Measurements from ENCODE around the gene NLGN1.

The NLGN1 gene

GRCh38 chr3:174294616-174295015 lies 897.1 kb downstream of the NLGN1 start:
- no peak overlapping the region for H3K4me3 ChIP-seq (ENCODE audit: low read depth, low read length)
- no peak for TF ChIP-seq CTCF (IDR thresholded peaks at IDR 0.05; ENCODE audit: borderline replicate concordance, insufficient read depth, low read depth, low read length)

- H3K4me3 ChIP-seq (ENCODE audit: low read depth, low read length): no peak overlapping the region
- no peak for TF ChIP-seq CTCF (IDR thresholded peaks at IDR 0.05; ENCODE audit: borderline replicate concordance, insufficient read depth, low read depth, low read length)
Observed at GRCh38 chr3:174295306-174296092, 898.0 kb downstream of the NLGN1 start.

DNA sequence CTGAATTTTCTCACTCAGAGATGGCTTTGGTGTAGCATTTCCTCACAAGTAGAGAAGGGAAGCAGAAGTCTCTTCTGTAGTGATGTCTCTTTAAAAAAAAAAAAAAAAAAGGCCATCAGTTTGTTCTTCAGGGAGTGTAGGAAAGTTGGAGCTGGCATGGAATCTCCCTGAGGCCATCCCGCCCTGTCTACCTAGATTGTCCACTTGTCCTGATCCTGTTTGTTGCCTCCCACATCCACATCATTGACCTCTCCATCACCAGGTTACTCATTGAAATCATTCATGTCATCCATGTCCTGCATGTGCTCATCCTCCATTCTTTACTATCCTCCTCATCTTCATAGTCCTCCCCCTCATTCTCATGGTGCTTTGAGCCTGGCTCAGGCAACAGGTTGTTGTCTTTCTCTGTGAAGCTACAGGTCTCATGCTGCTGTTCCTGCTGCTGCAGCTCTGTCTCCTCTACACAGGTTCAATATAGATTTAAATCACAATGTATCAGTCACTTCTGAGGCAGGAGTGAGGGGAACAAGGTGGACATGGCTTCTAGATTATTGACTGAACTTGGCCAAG lies 905.3 kb downstream of the NLGN1 start:
- H3K4me3 ChIP-seq (ENCODE audit: low read depth, low read length): no peak overlapping the region
- TF ChIP-seq CTCF (IDR thresholded peaks at IDR 0.05; ENCODE audit: borderline replicate concordance, insufficient read depth, low read depth, low read length): no peak

GRCh38 chr3:174303907-174304560 lies 906.5 kb downstream of the NLGN1 start:
- no peak overlapping the region for H3K4me3 ChIP-seq (ENCODE audit: low read depth, low read length)
- TF ChIP-seq CTCF (IDR thresholded peaks at IDR 0.05; ENCODE audit: borderline replicate concordance, insufficient read depth, low read depth, low read length): no peak

DNA sequence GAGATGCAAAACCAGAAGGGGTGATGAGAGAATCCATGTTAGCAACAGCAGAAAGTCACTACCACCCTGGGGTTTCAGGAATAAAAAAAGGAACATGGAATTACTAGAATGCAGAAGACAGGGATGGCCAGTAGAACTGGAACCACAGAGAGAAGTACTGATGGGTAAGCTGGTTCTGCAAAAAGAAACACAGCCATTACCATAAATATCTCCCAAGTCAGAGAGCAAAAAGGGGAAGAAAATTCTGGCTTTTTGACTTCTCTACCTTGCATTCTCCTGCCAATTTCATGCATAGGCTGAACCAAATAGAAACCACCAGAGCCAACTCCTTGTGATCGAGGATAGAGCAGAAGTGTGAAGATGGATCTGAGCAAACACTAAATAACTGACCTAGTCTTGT lies 911.2 kb downstream of the NLGN1 start:
- no peak overlapping the region for H3K4me3 ChIP-seq (ENCODE audit: low read depth, low read length)
- TF ChIP-seq CTCF (IDR thresholded peaks at IDR 0.05; ENCODE audit: borderline replicate concordance, insufficient read depth, low read depth, low read length): no peak

DNA sequence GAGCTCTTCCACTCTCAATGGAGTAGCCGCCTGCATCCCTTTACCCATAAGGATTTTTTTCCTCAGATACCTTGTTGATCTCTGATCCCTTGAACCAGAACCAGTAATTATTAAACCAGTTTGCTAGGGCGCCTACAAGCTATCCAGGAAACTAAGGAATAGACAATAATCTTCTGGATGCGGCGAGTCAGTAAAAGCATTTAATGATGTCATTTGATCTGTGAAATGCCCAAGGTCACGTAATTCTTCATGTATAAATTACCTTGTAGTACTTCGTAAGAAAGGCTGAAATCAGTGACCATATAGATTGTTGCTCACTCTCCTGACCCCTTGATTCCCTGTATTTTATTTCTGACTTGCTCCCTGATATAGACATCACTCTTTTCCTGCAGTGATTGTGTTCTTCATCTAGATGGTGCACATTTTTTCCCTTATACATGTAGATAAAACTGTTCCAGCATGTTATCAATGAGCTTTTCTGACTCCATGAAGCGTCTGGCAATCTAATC lies 913.0 kb downstream of the NLGN1 start:
- no peak for TF ChIP-seq CTCF (IDR thresholded peaks at IDR 0.05; ENCODE audit: borderline replicate concordance, insufficient read depth, low read depth, low read length)
- H3K4me3 ChIP-seq (ENCODE audit: low read depth, low read length): no peak overlapping the region

All from GM12875 (cell line).